Head of caudate nucleus (tissue), 42 donors: ENCODE measurements around the gene SPATA31A5.
"Not testable (repeated sequence)": the region's sequence is repeated elsewhere in the genome, so short reads cannot be mapped to it uniquely, and the experiment has no call there.

Source experiments
- DNase-seq, 42 donors: peaks; one replicate each; pipeline versions ENCODE4 v3.0.0 to v3.0.0-alpha.2; 2020 to 2021; ENCODE audit warnings: mixed read lengths in 7 of 42
- intact Hi-C: fragments of 100-400 bp; cut with DNase I; formaldehyde crosslinking; loops from one replicate; pipeline ENCODE4 v1.15.0; 2022

The SPATA31A5 gene

DNA sequence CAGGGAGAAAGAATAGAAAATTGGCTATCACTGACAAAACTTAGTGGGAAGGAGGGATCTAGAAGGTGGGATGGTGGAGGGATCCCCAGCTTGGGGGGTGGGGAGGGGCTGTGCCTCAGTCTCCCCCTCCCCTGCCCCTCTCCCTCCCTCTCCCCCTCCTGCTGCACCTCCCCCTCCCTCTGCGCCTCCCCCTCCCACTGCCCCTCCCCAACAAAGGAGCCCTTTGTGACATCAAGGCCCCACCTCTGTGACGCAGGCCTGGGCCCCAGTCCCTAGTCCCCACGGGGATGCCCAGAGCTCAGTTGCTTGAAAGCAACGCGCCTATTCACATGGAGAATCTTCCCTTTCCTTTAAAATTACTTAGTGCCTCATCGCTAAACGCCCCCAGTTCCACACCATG lies at the start of gene SPATA31A5:
TSS of gene SPATA31A5 (plus strand) at position 301 of the 400 bp plus-strand sequence. CDS start at position 330, 29 bp downstream.
- DNase-seq, intact Hi-C loops: not testable (repeated sequence)

DNA sequence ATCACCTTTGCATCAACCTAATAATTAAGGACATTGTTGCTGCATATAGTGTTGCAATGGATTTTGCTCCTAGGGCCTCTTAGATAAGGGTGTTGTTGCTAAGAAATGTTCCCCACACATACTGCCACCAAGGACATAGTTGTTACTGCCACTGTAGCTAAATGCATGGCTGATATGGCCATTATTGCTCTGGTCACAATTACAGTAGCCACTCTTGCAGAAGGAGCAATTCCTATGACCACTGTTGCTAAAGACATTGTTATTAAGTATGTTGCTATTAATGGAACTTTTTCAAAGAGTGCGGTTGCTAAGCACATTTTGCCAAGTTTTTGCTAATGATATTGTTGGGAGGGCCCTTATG lies 48.8 kb downstream of the SPATA31A5 start:
- intact Hi-C loops, DNase-seq: not testable (repeated sequence)

DNA sequence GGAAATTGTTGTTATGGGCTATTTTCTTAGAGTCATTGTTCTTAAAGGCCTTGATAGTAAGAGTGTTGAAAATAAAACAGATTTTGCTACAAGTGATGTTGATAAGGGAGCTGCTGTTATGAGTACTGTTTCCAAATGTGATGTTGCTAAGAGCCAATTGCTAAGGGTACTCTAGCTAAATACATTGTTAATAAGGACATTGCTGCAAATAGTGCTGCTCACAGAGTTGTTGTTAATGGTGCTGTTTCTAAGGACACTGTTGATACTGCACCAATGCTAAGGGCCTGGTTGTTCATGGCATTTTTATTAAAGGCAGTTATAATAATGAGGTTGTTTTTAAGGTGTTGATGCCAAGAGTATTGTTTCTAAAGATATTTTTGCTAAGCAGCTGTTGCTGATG lies 52.2 kb downstream of the SPATA31A5 start:
- intact Hi-C loops, DNase-seq: not testable (repeated sequence)
